ENCODE results near the gene RAI14. TPM values are rescaled to one million over a fixed set of nuclear protein-coding genes. Genes with fewer than 3 reads are reported as not detected.
A peak's percentile ranks its signal among the peaks of the same experiment; 100 is the strongest.

Gene RAI14
- total RNA-seq, 1 experiment from 2014 or later = 133 TPM

DNA sequence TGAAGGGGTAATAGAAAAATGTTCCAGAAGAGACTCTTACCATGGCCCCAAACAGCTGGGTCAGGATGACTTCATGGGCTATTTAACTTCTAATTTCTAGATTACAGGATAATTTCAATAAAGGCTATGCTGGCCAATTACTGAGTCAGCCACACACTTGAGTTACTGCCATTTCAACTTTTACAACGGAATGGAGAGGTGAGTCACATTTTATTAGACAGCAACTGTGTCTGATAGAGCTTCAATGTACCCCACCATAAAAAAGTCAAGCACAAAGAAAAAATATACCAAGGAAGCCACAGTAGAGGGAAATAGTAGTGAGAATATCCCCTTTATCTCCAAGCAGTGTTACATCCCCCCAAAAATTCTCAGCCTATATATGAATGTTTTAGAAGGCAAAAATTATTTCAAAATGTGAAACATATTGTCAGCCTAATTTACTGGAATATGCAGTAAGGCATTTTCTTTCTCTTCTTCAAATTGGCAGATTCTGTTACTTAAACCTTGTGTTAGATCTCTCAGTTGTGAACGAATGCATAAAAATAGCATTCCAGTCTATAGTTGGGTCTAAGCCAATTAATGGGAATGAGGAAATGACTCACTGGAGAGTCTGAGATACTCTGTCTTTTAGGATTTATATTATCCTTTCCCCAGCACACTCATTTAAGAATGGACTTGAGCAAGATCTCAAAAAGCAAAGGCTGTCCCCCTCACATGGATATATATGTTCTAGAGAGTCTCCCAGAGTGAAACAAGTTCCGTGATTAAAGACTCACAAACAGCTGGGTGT is 47.1 kb upstream of the RAI14 start:
- Histone ChIP-seq H3F3A (ENCODE audit: insufficient read depth, low read depth) (peaks cover 28% of the 10 kb centered on the region), H3K79me2 (ENCODE audit: low read depth) (no peaks in the 10 kb centered on the region), H3K27me3 (ENCODE audit: insufficient read depth, low read depth) (no peaks in the 10 kb centered on the region), H3K9me2 (ENCODE audit: insufficient read depth) (no peaks in the 10 kb centered on the region), H3K4me2 (peak overlapping the region; percentile 65), H3K36me3 (ENCODE audit: low read depth) (no peaks in the 10 kb centered on the region), H3K27ac (peak overlapping the region; percentile 82), H2AFZ (no peak overlapping the region), H3K4me1 (replicated peaks; ENCODE audit: insufficient read depth) (peaks cover 39% of the 10 kb centered on the region), H4K20me1 (ENCODE audit: insufficient read depth) (no peaks in the 10 kb centered on the region), H3K4me3 (peak overlapping the region; percentile 12; the same call in 1 of the 2 replicates), H3K9me3 (ENCODE audit: insufficient read depth, low read depth) (no peaks in the 10 kb centered on the region)
- POLR2A ChIA-PET (ENCODE audit: unreplicated experiment) = interaction anchor here (0.6 to 1.2 kb wide), 4 partner anchors 23 to 727 kb away, joined by 6 to 37 read pairs (median 9); no protein-coding TSS in a partner anchor
- DNase-seq = peak; percentile 43 to 94
- intact Hi-C loops (cut with micrococcal nuclease; ENCODE audit: unreplicated experiment) = loop anchor here (1.0 kb wide), 6 partner anchors 11 to 108 kb away; no protein-coding TSS in a partner anchor
- no peak for TF ChIP-seq CTCF (conservative IDR thresholded peaks at IDR 0.05)
- no peak for TF ChIP-seq EZH2 (IDR thresholded peaks at IDR 0.05; ENCODE audit: low read depth)
- CTCF ChIA-PET = interaction anchor here (0.5 to 0.8 kb wide), 2 partner anchors 73 to 1968 kb away, joined by 3 to 5 read pairs; no protein-coding TSS in a partner anchor
- BruUV-seq (replicated peaks) = TSS peak; percentile 47

GRCh38 chr5:34609951-34610441 is 46.1 kb upstream of the RAI14 start:
- H3K4me1 ChIP-seq (replicated peaks; ENCODE audit: insufficient read depth) = peaks cover 39% of the 10 kb centered on the region
- H3K79me2 ChIP-seq (ENCODE audit: low read depth) = no peaks in the 10 kb centered on the region
- no TSS peak for BruUV-seq (replicated peaks)
- no peaks in the 10 kb centered on the region for H3K9me3 ChIP-seq (ENCODE audit: insufficient read depth, low read depth)
- DNase-seq = peak in 1 of 2 experiments; percentile 47
- intact Hi-C loops (cut with micrococcal nuclease; ENCODE audit: unreplicated experiment) = loop anchor here (1.0 kb wide), 6 partner anchors 12 to 107 kb away; no protein-coding TSS in a partner anchor
- H3F3A ChIP-seq (ENCODE audit: insufficient read depth, low read depth) = peaks cover 28% of the 10 kb centered on the region
- H3K27me3 ChIP-seq (ENCODE audit: insufficient read depth, low read depth) = no peaks in the 10 kb centered on the region
- CTCF ChIA-PET = no interaction called here
- H2AFZ ChIP-seq = no peak overlapping the region
- no peak for TF ChIP-seq EZH2 (IDR thresholded peaks at IDR 0.05; ENCODE audit: low read depth)
- H3K36me3 ChIP-seq (ENCODE audit: low read depth) = no peaks in the 10 kb centered on the region
- peak overlapping the region; percentile 82 for H3K27ac ChIP-seq
- H3K4me3 ChIP-seq = no peak overlapping the region
- POLR2A ChIA-PET (ENCODE audit: unreplicated experiment) = interaction anchor here (1.2 kb wide), 1 partner anchor 24 kb away, joined by 9 read pairs; no protein-coding TSS in a partner anchor
- H3K4me2 ChIP-seq = peak overlapping the region; percentile 65
- no peaks in the 10 kb centered on the region for H3K9me2 ChIP-seq (ENCODE audit: insufficient read depth)
- no peaks in the 10 kb centered on the region for H4K20me1 ChIP-seq (ENCODE audit: insufficient read depth)

DNA sequence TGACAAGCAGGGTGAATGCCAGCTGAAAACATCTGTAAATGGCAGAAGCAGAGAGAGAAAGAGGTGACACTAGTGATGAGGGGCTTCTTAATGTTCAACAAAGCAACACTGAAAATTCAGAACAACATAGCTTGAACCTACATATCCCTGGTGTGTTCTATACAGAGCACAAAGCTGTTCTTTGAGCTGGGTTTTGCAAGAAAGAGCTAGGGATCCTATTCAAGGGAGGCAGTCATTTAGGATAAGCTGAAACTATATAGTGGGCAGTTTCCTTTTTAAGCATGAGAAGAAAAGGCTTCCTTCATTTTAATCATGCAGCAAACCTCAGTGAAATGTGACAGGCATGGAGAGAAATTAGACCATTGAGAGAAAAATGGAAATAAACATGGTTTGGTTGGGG is 45.6 kb upstream of the RAI14 start:
- CTCF ChIA-PET = no interaction called here
- Histone ChIP-seq H3K9me3 (ENCODE audit: insufficient read depth, low read depth) (no peaks in the 10 kb centered on the region), H3K4me2 (peak overlapping the region; percentile 65), H3K79me2 (ENCODE audit: low read depth) (no peaks in the 10 kb centered on the region), H3K27ac (0 out of 2 replicates have a peak overlapping the region, but pooled peaks have one; percentile 82), H2AFZ (no peak overlapping the region), H4K20me1 (ENCODE audit: insufficient read depth) (no peaks in the 10 kb centered on the region), H3K36me3 (ENCODE audit: low read depth) (no peaks in the 10 kb centered on the region), H3K4me1 (replicated peaks; ENCODE audit: insufficient read depth) (peaks cover 39% of the 10 kb centered on the region), H3K27me3 (ENCODE audit: insufficient read depth, low read depth) (no peaks in the 10 kb centered on the region), H3K9me2 (ENCODE audit: insufficient read depth) (no peaks in the 10 kb centered on the region), H3F3A (ENCODE audit: insufficient read depth, low read depth) (peaks cover 28% of the 10 kb centered on the region), H3K4me3 (no peak overlapping the region)
- BruUV-seq (replicated peaks) = no TSS peak
- DNase-seq = no peak
- POLR2A ChIA-PET (ENCODE audit: unreplicated experiment) = interaction anchor here (1.2 kb wide), 1 partner anchor 25 kb away, joined by 9 read pairs; no protein-coding TSS in a partner anchor
- intact Hi-C loops (cut with micrococcal nuclease; ENCODE audit: unreplicated experiment) = no loop called here
- TF ChIP-seq CTCF (conservative IDR thresholded peaks at IDR 0.05) = no peak
- no peak for TF ChIP-seq EZH2 (IDR thresholded peaks at IDR 0.05; ENCODE audit: low read depth)
